Naive thymus-derived CD8-positive, alpha-beta T cell (primary cell): ENCODE measurements around the gene GULP1. TPM values are rescaled to one million over a fixed set of nuclear protein-coding genes. Genes with fewer than 3 reads are reported as not detected.

Experiments used
- ATAC-seq, 2 donors: fragments of 150-1000 bp; cut with Tn5 transposase in 1 of 2; sonication (Bioruptor Pico), chemical (Tn5 transposase) in 1 of 2; 1 replicate in 1 of 2; 2 replicates in 1 of 2; pipeline ENCODE4 v1.10.0; 2021; ENCODE audit warnings: mild to moderate bottlenecking in 2 of 2, moderate library complexity in 2 of 2
- POLR2A ChIA-PET: fragments of 350-600 bp; sonication (Branson Sonifier 250); formaldehyde crosslinking; loops from one replicate; lab custom pipeline; 2021; ENCODE audit warnings: antibody characterized with exemption; lab: Charles Lee
- DNase-seq, 10 donors: peaks; one replicate each; pipeline versions ENCODE4 v3.0.0 to v3.0.0-alpha.2; 2020 to 2022
- H3K27ac Mint-ChIP-seq, 10 donors: one replicate each; pipeline ENCODE4 v1.8.0; 2020 to 2022; ENCODE audit warnings: mild to moderate bottlenecking in 10 of 10, mixed read lengths in 10 of 10, moderate library complexity in 4 of 10, inconsistent platforms in 1 of 10
- H3K27me3 Mint-ChIP-seq, 5 donors: one replicate each; pipeline ENCODE4 v1.8.0; 2021 to 2022; ENCODE audit warnings: mixed read lengths in 5 of 5
- H3K36me3 Mint-ChIP-seq, 3 donors: one replicate each; pipeline ENCODE4 v1.8.0; 2020 to 2022; ENCODE audit warnings: mixed read lengths in 3 of 3, mild to moderate bottlenecking in 2 of 3, inconsistent platforms in 1 of 3
- H3K4me1 Mint-ChIP-seq, 4 donors: one replicate each; pipeline ENCODE4 v1.8.0; 2021 to 2022; ENCODE audit warnings: mixed read lengths in 4 of 4
- H3K4me3 Mint-ChIP-seq, 10 donors: one replicate each; pipeline ENCODE4 v1.8.0; 2020 to 2022; ENCODE audit warnings: mild to moderate bottlenecking in 10 of 10, mixed read lengths in 10 of 10, moderate library complexity in 6 of 10, inconsistent platforms in 1 of 10
- H3K9me3 Mint-ChIP-seq, 9 donors: one replicate each; pipeline ENCODE4 v1.8.0; 2020 to 2022; ENCODE audit warnings: mixed read lengths in 9 of 9, mild to moderate bottlenecking in 3 of 9, inconsistent platforms in 1 of 9, moderate library complexity in 1 of 9
- polyA plus RNA-seq, 3 donors: library from polyadenylated mRNA; unstranded; fragments of 300-500 nt; fragmentation: Illumina TruSeq; gene quantifications; one replicate each; pipeline ENCODE4 v1.2.3, GENCODE V29; 2021
- total RNA-seq, 8 experiments: library from RNA in 2 of 8; stranded (reverse) in 2 of 8; gene quantifications; one replicate each; pipeline ENCODE4 v1.2.3 and lab custom pipeline; 2021 to 2026

Gene GULP1
- total and polyA plus RNA-seq, 5 experiments from 2014 or later = not detected

DNA sequence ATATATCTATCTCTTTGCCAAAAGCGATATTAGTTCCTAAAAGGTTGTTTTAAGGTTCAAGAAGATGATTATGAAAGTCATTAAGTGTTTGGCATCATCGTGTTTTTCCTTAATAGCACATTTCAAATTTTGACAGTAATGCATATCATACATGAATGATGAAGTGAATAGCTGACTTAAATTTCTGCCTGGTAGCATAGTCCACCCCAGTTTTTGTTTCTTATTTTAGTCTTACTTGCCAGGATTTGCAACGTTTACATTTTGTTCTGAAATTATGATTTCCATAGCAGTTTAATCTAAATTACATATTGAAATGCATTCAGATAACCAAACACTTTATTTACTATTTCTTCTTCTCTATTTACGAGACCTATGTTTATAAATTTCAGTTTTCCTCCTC lies 201.1 kb downstream of the GULP1 start:
- POLR2A ChIA-PET = no interaction called here
- H3K4me3 Mint-ChIP-seq = no peak overlapping the region
- DNase-seq (no peak), ATAC-seq (no peak)
- no peaks in the 10 kb centered on the region for H3K36me3 Mint-ChIP-seq
- H3K4me1 Mint-ChIP-seq = no peaks in the 10 kb centered on the region
- H3K9me3 Mint-ChIP-seq = peaks cover 0 to 5% (median 0%) of the 10 kb centered on the region in 9 donors
- no peak overlapping the region for H3K27ac Mint-ChIP-seq
- H3K27me3 Mint-ChIP-seq = peaks cover 0 to 14% (median 1%) of the 10 kb centered on the region in 5 donors

- peaks cover 0 to 14% (median 1%) of the 10 kb centered on the region in 5 donors for H3K27me3 Mint-ChIP-seq
- DNase-seq (no peak), ATAC-seq (no peak)
- H3K27ac Mint-ChIP-seq = no peak overlapping the region
- no peaks in the 10 kb centered on the region for H3K36me3 Mint-ChIP-seq
- POLR2A ChIA-PET = no interaction called here
- H3K4me3 Mint-ChIP-seq = no peak overlapping the region
- no peaks in the 10 kb centered on the region for H3K4me1 Mint-ChIP-seq
- peaks cover 0 to 5% (median 0%) of the 10 kb centered on the region in 9 donors for H3K9me3 Mint-ChIP-seq
These were observed 203.2 kb downstream of the GULP1 start for GRCh38 chr2:188494906-188495305.

DNA sequence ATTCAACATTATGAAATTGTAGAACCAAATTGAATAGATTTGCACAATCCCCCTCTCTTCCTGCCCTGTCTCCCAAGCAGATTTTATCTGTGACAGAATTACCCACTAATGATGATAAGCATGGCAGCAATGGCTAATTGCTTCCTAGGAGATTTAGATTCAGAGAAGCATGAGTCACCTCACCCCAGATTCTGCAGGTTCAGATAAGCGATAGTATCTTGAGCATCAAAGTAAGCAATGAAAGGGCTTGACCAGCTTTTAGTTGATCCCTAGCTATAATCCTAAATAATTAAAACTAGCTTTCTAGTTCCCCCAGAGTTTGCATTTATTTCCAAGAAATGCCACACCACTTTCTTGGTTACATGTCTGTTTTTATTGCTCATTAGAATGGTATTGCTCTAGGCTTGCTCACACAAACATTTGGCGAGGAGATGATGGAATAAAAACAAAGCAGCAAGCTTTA lies 204.3 kb downstream of the GULP1 start:
- peaks cover 0 to 5% (median 0%) of the 10 kb centered on the region in 9 donors for H3K9me3 Mint-ChIP-seq
- no peaks in the 10 kb centered on the region for H3K36me3 Mint-ChIP-seq
- no peak overlapping the region for H3K4me3 Mint-ChIP-seq
- no peaks in the 10 kb centered on the region for H3K4me1 Mint-ChIP-seq
- no peak overlapping the region for H3K27ac Mint-ChIP-seq
- ATAC-seq (no peak), DNase-seq (no peak)
- POLR2A ChIA-PET = no interaction called here
- peaks cover 0 to 16% (median 4%) of the 10 kb centered on the region in 5 donors for H3K27me3 Mint-ChIP-seq

DNA sequence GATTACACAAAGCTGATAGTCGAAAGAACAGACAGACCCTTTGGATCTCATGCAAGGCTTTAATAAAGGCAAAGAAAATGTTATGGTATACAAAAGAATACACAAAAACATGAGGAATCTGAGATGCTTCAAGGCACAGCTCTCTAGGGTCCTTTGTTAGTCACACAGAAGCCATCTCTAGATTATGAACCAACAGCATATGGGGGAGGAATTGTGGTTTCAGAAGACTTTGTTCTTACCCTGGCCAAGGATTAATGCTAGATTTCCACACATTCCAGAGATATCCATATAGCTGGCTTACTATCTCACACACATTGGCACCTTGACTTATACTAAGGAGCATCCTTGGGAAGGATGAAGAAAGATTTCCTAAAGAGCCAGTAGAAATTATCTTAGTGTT lies 206.1 kb downstream of the GULP1 start:
- peaks cover 0 to 5% (median 0%) of the 10 kb centered on the region in 9 donors for H3K9me3 Mint-ChIP-seq
- no peak for DNase-seq

GRCh38 chr2:188503975-188504374 lies 212.3 kb downstream of the GULP1 start:
- DNase-seq = no peak
- Mint-ChIP-seq H3K4me3 (no peak overlapping the region), H3K9me3 (peaks cover 0 to 2% (median 0%) of the 10 kb centered on the region in 9 donors), H3K4me1 (no peaks in the 10 kb centered on the region), H3K36me3 (no peaks in the 10 kb centered on the region), H3K27ac (no peak overlapping the region), H3K27me3 (peaks cover 0 to 14% (median 6%) of the 10 kb centered on the region in 5 donors)
- no peak for ATAC-seq
- POLR2A ChIA-PET = no interaction called here

More for the DNA sequence above, 206.1 kb downstream of the GULP1 start:
- Mint-ChIP-seq H3K4me1 (no peaks in the 10 kb centered on the region), H3K27ac (no peak overlapping the region), H3K4me3 (no peak overlapping the region), H3K36me3 (no peaks in the 10 kb centered on the region), H3K27me3 (peaks cover 0 to 17% (median 5%) of the 10 kb centered on the region in 5 donors)
- no peak for ATAC-seq
- POLR2A ChIA-PET = no interaction called here

- DNase-seq (no peak), ATAC-seq (no peak)
- H3K4me3 Mint-ChIP-seq = no peak overlapping the region
- no peak overlapping the region for H3K27ac Mint-ChIP-seq
- H3K4me1 Mint-ChIP-seq = no peaks in the 10 kb centered on the region
- H3K9me3 Mint-ChIP-seq = peaks cover 0 to 2% (median 0%) of the 10 kb centered on the region in 9 donors
- H3K27me3 Mint-ChIP-seq = peaks cover 0 to 10% (median 4%) of the 10 kb centered on the region in 5 donors
- POLR2A ChIA-PET = no interaction called here
- no peaks in the 10 kb centered on the region for H3K36me3 Mint-ChIP-seq
These were observed 215.2 kb downstream of the GULP1 start for GRCh38 chr2:188506843-188507242.

DNA sequence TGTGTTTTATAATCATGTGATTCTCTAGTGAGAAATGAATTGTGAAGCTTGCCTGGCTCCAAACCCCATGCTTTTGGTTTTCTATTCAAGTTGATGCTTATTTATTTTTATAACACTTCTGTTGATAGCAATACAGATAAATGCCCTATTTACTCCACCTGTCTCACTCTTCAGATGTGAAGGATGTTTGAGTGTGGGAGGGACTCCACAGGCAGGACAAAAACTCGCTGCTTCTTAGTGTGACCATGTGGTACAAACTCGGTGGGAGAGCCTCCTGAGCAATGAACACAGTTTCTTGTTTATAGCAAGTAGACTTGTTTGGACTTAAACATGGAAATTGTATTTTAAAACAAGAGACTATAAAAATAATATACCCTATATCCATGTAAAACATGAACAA lies 219.7 kb downstream of the GULP1 start:
- H3K27ac Mint-ChIP-seq = no peak overlapping the region
- no peak for ATAC-seq
- H3K27me3 Mint-ChIP-seq = peaks cover 0 to 10% (median 0%) of the 10 kb centered on the region in 5 donors
- H3K4me3 Mint-ChIP-seq = no peak overlapping the region
- no peaks in the 10 kb centered on the region for H3K4me1 Mint-ChIP-seq
- POLR2A ChIA-PET = no interaction called here
- no peaks in the 10 kb centered on the region for H3K9me3 Mint-ChIP-seq
- H3K36me3 Mint-ChIP-seq = no peaks in the 10 kb centered on the region
- no peak for DNase-seq

- DNase-seq (peak in 2 of 10 donors; percentile 9), ATAC-seq (no peak)
- POLR2A ChIA-PET = no interaction called here
These were observed 220.8 kb downstream of the GULP1 start for GRCh38 chr2:188512456-188512855.

DNA sequence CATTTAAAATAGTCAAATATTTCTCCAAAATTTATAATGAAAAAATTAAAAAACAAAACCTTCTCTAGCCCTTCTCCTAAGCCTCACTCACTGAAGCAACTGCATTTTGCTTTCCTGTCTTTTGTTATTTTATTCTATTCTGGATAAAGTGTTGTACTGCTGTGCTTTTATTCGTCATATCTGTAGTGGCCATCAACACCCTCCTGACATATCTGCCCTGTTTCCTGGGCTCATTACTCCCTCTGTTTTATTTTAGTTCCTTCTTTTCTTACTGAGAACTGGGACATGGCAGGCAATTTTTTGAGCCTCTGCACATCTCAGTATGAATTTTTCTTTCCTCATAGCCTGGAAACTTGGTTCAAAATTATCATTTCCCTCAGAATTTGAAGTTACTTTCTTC lies 224.2 kb downstream of the GULP1 start:
- ATAC-seq (no peak), DNase-seq (no peak)
- POLR2A ChIA-PET = no interaction called here
- Mint-ChIP-seq H3K27me3 (peaks cover 0 to 8% (median 2%) of the 10 kb centered on the region in 5 donors), H3K27ac (no peak overlapping the region), H3K36me3 (no peaks in the 10 kb centered on the region), H3K4me1 (no peaks in the 10 kb centered on the region), H3K4me3 (no peak overlapping the region), H3K9me3 (no peaks in the 10 kb centered on the region)

More at GRCh38 chr2:188512456-188512855, 220.8 kb downstream of the GULP1 start:
- Mint-ChIP-seq H3K27me3 (peaks cover 0 to 10% (median 0%) of the 10 kb centered on the region in 5 donors), H3K4me3 (no peak overlapping the region), H3K27ac (no peak overlapping the region), H3K9me3 (no peaks in the 10 kb centered on the region), H3K36me3 (no peaks in the 10 kb centered on the region), H3K4me1 (no peaks in the 10 kb centered on the region)

- Mint-ChIP-seq H3K4me1 (no peaks in the 10 kb centered on the region), H3K36me3 (no peaks in the 10 kb centered on the region), H3K27me3 (peaks cover 2 to 16% (median 2%) of the 10 kb centered on the region in 5 donors), H3K9me3 (no peaks in the 10 kb centered on the region), H3K4me3 (no peak overlapping the region), H3K27ac (no peak overlapping the region)
- no peak for DNase-seq
- no peak for ATAC-seq
- POLR2A ChIA-PET = no interaction called here
These were observed 226.0 kb downstream of the GULP1 start for GRCh38 chr2:188517549-188518215.

GRCh38 chr2:188518381-188518780 lies 226.7 kb downstream of the GULP1 start:
- Mint-ChIP-seq H3K27me3 (peaks cover 2 to 16% (median 2%) of the 10 kb centered on the region in 5 donors), H3K27ac (no peak overlapping the region), H3K4me1 (no peaks in the 10 kb centered on the region), H3K9me3 (no peaks in the 10 kb centered on the region), H3K36me3 (no peaks in the 10 kb centered on the region), H3K4me3 (no peak overlapping the region)
- POLR2A ChIA-PET = no interaction called here
- DNase-seq (no peak), ATAC-seq (no peak)

DNA sequence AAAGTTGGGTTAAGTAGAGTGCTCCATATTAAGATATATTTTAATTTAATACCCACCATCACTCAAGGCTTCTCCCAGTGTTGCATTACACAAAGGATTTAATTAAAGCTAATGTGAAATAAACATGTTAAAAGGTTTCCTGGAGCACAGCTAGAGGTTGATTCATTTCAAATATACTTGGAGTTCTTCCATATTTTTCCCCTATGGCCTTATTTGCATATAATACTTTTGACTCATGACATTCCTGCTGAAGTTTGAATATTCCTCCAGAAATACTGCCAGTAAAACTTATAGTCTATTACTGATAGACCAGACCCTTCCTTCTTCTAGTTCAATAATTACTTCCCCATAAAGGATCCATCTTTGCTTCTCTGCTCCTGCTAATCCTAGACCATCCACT lies 227.5 kb downstream of the GULP1 start:
- DNase-seq (no peak), ATAC-seq (no peak)
- no peak overlapping the region for H3K4me3 Mint-ChIP-seq
- no peaks in the 10 kb centered on the region for H3K36me3 Mint-ChIP-seq
- H3K4me1 Mint-ChIP-seq = no peaks in the 10 kb centered on the region
- peaks cover 2 to 16% (median 2%) of the 10 kb centered on the region in 5 donors for H3K27me3 Mint-ChIP-seq
- POLR2A ChIA-PET = no interaction called here
- no peak overlapping the region for H3K27ac Mint-ChIP-seq
- H3K9me3 Mint-ChIP-seq = no peaks in the 10 kb centered on the region

DNA sequence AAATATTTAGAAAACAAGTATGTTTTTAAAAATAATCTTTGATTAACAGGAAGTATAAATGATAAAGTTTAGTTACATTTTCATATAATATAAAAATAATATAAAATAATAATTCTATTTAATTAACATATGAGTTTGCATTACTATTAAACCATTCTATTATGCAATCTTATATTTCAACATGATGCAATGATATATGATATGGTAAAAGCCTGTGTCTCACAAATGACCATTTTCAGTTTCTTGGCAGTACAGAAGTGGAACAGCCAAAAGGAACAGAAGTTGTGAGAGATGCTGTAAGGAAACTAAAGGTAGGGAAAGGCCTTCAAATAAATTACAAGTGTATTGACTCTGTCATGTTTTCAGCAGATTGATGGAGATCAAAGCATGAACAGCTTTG lies 230.8 kb downstream of the GULP1 start:
- POLR2A ChIA-PET = no interaction called here
- H3K4me1 Mint-ChIP-seq = no peaks in the 10 kb centered on the region
- no peaks in the 10 kb centered on the region for H3K36me3 Mint-ChIP-seq
- ATAC-seq = no peak
- no peaks in the 10 kb centered on the region for H3K9me3 Mint-ChIP-seq
- H3K4me3 Mint-ChIP-seq = no peak overlapping the region
- H3K27ac Mint-ChIP-seq = no peak overlapping the region
- no peak for DNase-seq
- H3K27me3 Mint-ChIP-seq = peaks cover 0 to 16% (median 2%) of the 10 kb centered on the region in 5 donors

DNA sequence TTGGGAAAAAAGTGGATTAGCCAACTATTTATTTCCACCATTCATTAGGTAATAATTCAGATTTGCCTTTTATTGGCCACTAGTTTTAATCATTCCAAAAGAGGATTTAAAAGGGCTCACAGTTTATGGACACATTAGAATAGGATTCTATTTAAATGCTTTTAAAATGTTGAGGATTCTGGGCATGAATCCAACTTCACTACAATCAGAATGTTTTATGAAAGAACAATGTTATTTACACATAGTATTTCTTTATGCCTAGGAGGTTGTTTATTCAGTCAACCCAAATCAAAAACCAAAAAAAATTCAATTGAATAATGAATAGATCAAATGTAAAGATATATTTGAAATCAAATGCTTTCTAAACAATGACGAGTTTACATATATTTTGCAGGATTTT lies 232.2 kb downstream of the GULP1 start:
- no peak overlapping the region for H3K27ac Mint-ChIP-seq
- H3K27me3 Mint-ChIP-seq = peaks cover 0 to 16% (median 2%) of the 10 kb centered on the region in 5 donors
- POLR2A ChIA-PET = no interaction called here
- H3K4me1 Mint-ChIP-seq = no peaks in the 10 kb centered on the region
- ATAC-seq (no peak), DNase-seq (no peak)
- H3K9me3 Mint-ChIP-seq = no peaks in the 10 kb centered on the region
- H3K4me3 Mint-ChIP-seq = no peak overlapping the region
- H3K36me3 Mint-ChIP-seq = no peaks in the 10 kb centered on the region
